Astrocyte of the cerebellum (primary cell): ENCODE results near the gene GPC5.

Experiments used
- DNase-seq: peaks from one replicate; pipeline ENCODE4 v3.0.0-alpha.2; 2011; ENCODE audit warnings: low read depth
- H3K4me3 ChIP-seq: 2 replicates; pipeline ENCODE4 v1.5.1; 2011; ENCODE audit warnings: mild to moderate bottlenecking, low read depth, low read length, moderate library complexity
- in situ Hi-C: cut with HindIII; loops from 2 replicates; pipeline ENCODE4 v1.10.0; 2017; ENCODE audit warnings: low sequenced_read_pairs
- TF ChIP-seq, protein P1 (sequence below): IDR thresholded peaks from 2 replicates; pipeline ENCODE4 v1.5.1; 2012; ENCODE audit warnings: low read length, low read depth, moderate library complexity, mild to moderate bottlenecking; ENCODE audit errors: missing control alignments

Gene GPC5

DNA sequence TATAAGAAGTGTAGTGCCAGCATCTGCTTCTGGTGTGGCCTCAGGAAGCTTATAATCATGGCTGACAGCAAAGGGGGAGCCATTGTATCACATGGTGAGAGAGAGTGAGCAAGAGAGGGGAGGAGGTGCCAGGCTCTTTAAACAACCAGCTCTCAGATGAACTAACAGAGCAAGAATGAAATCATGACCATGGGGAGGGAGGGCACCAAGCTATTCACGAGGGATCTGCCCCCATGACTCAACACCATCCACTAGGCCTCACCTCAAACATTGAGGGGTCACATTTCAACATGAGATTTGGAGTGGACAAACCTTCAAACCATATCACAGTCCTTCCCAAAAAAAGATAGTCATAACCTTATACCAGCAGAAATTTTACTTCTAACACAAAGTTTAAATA is 174.0 kb downstream of the GPC5 start:
- in situ Hi-C loops = no loop called here
- TF ChIP-seq, protein P1, sequence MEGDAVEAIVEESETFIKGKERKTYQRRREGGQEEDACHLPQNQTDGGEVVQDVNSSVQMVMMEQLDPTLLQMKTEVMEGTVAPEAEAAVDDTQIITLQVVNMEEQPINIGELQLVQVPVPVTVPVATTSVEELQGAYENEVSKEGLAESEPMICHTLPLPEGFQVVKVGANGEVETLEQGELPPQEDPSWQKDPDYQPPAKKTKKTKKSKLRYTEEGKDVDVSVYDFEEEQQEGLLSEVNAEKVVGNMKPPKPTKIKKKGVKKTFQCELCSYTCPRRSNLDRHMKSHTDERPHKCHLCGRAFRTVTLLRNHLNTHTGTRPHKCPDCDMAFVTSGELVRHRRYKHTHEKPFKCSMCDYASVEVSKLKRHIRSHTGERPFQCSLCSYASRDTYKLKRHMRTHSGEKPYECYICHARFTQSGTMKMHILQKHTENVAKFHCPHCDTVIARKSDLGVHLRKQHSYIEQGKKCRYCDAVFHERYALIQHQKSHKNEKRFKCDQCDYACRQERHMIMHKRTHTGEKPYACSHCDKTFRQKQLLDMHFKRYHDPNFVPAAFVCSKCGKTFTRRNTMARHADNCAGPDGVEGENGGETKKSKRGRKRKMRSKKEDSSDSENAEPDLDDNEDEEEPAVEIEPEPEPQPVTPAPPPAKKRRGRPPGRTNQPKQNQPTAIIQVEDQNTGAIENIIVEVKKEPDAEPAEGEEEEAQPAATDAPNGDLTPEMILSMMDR = no peak
- DNase-seq = no peak
- no peak overlapping the region for H3K4me3 ChIP-seq

- H3K4me3 ChIP-seq = no peak overlapping the region
- in situ Hi-C loops = no loop called here
- TF ChIP-seq, protein P1 = no peak
- DNase-seq = no peak
Measured at GRCh38 chr13:91572944-91573598, 174.7 kb downstream of the GPC5 start.

DNA sequence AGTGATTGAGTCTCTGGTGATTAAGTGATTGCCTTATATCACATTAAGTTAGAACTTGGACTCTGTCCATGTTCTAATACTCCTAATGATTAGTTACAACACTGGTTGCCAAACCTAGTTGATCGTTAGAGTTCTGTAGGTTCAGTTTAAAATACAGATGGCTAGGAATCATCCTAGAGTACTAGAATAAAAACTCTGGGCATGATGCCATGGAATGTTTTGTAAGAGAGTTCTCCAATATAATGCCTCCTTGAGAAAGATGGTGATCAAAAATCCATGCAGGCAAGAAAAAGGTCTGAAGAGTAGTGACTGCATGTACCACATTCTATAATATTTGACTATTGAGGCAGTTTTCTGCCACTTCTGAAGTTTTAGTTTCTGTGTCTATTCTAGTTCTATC is 176.3 kb downstream of the GPC5 start:
- no peak overlapping the region for H3K4me3 ChIP-seq
- DNase-seq = peak; percentile 53
- TF ChIP-seq, protein P1 = no peak
- in situ Hi-C loops = no loop called here

DNA sequence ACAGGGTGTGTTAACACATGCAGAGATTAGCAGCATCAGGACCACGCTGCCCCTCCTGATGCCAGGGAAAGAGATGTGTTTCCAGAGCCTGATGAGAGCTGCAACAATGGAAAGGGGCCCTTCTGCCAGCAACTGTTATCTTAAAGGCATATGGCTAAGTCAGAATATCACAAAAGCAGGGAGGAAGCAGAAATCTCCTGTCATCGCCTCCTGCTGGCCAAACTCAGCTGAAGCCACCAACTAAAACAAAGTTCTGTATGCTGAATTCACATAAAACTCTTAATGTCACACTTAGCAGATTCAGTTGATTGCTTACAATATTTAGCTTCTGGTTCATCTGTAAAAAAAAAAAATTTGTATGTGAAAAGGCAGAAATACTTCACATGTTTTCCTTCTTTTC is 178.2 kb downstream of the GPC5 start:
- TF ChIP-seq, protein P1 = peak; percentile 17
- in situ Hi-C loops = no loop called here
- DNase-seq = no peak
- no peak overlapping the region for H3K4me3 ChIP-seq

- in situ Hi-C loops = no loop called here
- TF ChIP-seq, protein P1 = no peak
- no peak overlapping the region for H3K4me3 ChIP-seq
- DNase-seq = no peak
Measured at GRCh38 chr13:91579320-91579719, 180.9 kb downstream of the GPC5 start.

GRCh38 chr13:91580749-91581148 is 182.3 kb downstream of the GPC5 start:
- TF ChIP-seq, protein P1 = no peak
- no peak overlapping the region for H3K4me3 ChIP-seq
- no peak for DNase-seq
- in situ Hi-C loops = no loop called here
